Measurements from ENCODE around the gene LILRB1.

DNA sequence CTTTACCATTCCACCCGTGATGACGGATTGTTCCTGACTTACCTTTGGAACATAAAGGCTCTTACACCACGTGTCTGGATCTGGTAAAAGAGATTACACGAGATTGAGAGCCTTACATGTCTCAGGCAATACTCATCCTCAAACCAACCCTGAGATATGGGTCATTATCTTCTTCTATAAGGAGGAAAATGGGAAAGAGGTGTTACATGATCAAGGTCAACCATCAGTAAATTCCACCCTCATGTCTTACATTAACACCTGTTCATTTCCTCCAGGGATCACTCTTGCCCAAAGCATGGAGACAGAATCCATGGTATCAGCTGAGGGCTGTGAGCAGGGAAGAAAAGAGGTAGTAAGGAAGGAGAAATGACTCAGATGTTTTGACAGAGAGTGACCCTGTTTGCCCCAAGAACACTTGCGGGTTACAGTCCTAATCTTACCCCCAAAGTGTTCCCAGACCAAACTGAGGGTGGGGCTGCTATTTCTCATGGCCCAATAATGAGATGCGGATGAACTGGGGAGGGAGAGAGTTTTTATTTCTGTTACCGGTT is 52.1 kb downstream of the LILRB1 start:
- TF ChIP-seq, protein P1, sequence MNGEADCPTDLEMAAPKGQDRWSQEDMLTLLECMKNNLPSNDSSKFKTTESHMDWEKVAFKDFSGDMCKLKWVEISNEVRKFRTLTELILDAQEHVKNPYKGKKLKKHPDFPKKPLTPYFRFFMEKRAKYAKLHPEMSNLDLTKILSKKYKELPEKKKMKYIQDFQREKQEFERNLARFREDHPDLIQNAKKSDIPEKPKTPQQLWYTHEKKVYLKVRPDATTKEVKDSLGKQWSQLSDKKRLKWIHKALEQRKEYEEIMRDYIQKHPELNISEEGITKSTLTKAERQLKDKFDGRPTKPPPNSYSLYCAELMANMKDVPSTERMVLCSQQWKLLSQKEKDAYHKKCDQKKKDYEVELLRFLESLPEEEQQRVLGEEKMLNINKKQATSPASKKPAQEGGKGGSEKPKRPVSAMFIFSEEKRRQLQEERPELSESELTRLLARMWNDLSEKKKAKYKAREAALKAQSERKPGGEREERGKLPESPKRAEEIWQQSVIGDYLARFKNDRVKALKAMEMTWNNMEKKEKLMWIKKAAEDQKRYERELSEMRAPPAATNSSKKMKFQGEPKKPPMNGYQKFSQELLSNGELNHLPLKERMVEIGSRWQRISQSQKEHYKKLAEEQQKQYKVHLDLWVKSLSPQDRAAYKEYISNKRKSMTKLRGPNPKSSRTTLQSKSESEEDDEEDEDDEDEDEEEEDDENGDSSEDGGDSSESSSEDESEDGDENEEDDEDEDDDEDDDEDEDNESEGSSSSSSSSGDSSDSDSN (IDR thresholded peaks at IDR 0.05; ENCODE audit: borderline replicate concordance in 1 of 2, low read depth in 2 of 2, low read length in 2 of 2), result no peak
- TF ChIP-seq SMC3 (conservative IDR thresholded peaks at IDR 0.05; ENCODE audit: insufficient read depth, low read depth, low read length) (no peak), FOXP1 (CRISPR knock-in tag; IDR thresholded peaks at IDR 0.05) (no peak), PCBP1 (IDR thresholded peaks at IDR 0.05; ENCODE audit: low read depth, low read length, poor library complexity, severe bottlenecking) (no peak)
- TF ChIP-seq, protein P2, sequence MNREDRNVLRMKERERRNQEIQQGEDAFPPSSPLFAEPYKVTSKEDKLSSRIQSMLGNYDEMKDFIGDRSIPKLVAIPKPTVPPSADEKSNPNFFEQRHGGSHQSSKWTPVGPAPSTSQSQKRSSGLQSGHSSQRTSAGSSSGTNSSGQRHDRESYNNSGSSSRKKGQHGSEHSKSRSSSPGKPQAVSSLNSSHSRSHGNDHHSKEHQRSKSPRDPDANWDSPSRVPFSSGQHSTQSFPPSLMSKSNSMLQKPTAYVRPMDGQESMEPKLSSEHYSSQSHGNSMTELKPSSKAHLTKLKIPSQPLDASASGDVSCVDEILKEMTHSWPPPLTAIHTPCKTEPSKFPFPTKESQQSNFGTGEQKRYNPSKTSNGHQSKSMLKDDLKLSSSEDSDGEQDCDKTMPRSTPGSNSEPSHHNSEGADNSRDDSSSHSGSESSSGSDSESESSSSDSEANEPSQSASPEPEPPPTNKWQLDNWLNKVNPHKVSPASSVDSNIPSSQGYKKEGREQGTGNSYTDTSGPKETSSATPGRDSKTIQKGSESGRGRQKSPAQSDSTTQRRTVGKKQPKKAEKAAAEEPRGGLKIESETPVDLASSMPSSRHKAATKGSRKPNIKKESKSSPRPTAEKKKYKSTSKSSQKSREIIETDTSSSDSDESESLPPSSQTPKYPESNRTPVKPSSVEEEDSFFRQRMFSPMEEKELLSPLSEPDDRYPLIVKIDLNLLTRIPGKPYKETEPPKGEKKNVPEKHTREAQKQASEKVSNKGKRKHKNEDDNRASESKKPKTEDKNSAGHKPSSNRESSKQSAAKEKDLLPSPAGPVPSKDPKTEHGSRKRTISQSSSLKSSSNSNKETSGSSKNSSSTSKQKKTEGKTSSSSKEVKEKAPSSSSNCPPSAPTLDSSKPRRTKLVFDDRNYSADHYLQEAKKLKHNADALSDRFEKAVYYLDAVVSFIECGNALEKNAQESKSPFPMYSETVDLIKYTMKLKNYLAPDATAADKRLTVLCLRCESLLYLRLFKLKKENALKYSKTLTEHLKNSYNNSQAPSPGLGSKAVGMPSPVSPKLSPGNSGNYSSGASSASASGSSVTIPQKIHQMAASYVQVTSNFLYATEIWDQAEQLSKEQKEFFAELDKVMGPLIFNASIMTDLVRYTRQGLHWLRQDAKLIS (CRISPR knock-in tag; IDR thresholded peaks at IDR 0.05), result no peak
